GM23338 (cell line): Measurements from ENCODE around the gene APMAP. TPM values are rescaled to one million over a fixed set of nuclear protein-coding genes. Genes with fewer than 3 reads are reported as not detected.

Experiments used
- ATAC-seq: fragments of 200-7000 bp; cut with Tn5 transposase; 3 replicates; pipeline ENCODE4 v1.9.1; 2020
- DNase-seq: peaks from one replicate; pipeline ENCODE4 v3.0.0-alpha.2; 2015; ENCODE audit warnings: low spot score
- H2AFZ ChIP-seq: fragments of 200-600 bp; sonication (generic); 2 replicates; pipeline ENCODE4 v1.8.0; 2016; ENCODE audit warnings: antibody characterized with exemption, mild to moderate bottlenecking, moderate library complexity
- H3F3A ChIP-seq: fragments of 200-600 bp; sonication (generic); replicated peaks from 2 replicates; pipeline ENCODE4 v1.8.0; 2017; ENCODE audit warnings: antibody characterized with exemption, mixed run types, low read depth
- H3K27ac ChIP-seq: fragments of 200-600 bp; sonication (generic); 2 replicates; pipeline ENCODE4 v1.6.1; 2016; ENCODE audit warnings: low read depth
- H3K27me3 ChIP-seq: fragments of 200-600 bp; sonication (generic); 2 replicates; pipeline ENCODE4 v1.8.0; 2016; ENCODE audit warnings: mild to moderate bottlenecking, mixed run types, moderate library complexity; ENCODE audit not compliant: insufficient read depth
- H3K36me3 ChIP-seq: fragments of 200-600 bp; sonication (generic); 2 replicates; pipeline ENCODE4 v1.8.0; 2016; ENCODE audit warnings: mild to moderate bottlenecking; ENCODE audit not compliant: insufficient read depth
- H3K4me1 ChIP-seq: fragments of 200-600 bp; sonication (generic); 2 replicates; pipeline ENCODE4 v1.8.0; 2016; ENCODE audit warnings: mild to moderate bottlenecking, moderate library complexity; ENCODE audit not compliant: insufficient read depth
- H3K4me2 ChIP-seq: fragments of 200-600 bp; sonication (generic); 2 replicates; pipeline ENCODE4 v1.7.1; 2017; ENCODE audit warnings: mixed run types
- H3K4me3 ChIP-seq: fragments of 200-600 bp; sonication (generic); 2 replicates; pipeline ENCODE4 v1.6.1; 2016; ENCODE audit warnings: mixed run types
- H3K79me2 ChIP-seq: fragments of 200-600 bp; sonication (generic); replicated peaks from 2 replicates; pipeline ENCODE4 v1.8.0; 2017; ENCODE audit warnings: mild to moderate bottlenecking; ENCODE audit not compliant: insufficient read depth
- H3K9me2 ChIP-seq: fragments of 200-600 bp; sonication (generic); 2 replicates; pipeline ENCODE4 v1.8.0; 2017; ENCODE audit not compliant: insufficient read depth
- H4K20me1 ChIP-seq: fragments of 200-600 bp; sonication (generic); replicated peaks from 2 replicates; pipeline ENCODE4 v1.8.0; 2017; ENCODE audit warnings: mild to moderate bottlenecking; ENCODE audit not compliant: insufficient read depth
- H3K27ac Mint-ChIP-seq: 2 replicates; pipeline ENCODE4 v1.8.0; 2020; ENCODE audit warnings: inconsistent platforms, mild to moderate bottlenecking, moderate library complexity, mixed read lengths
- H3K27me3 Mint-ChIP-seq: 3 replicates; pipeline ENCODE4 v1.8.0; 2022; ENCODE audit warnings: low read depth, mild to moderate bottlenecking, moderate library complexity, mixed read lengths, inconsistent platforms; ENCODE audit not compliant: insufficient read depth, poor library complexity
- H3K36me3 Mint-ChIP-seq: 3 replicates; pipeline ENCODE4 v1.8.0; 2021; ENCODE audit warnings: low read depth, mild to moderate bottlenecking, inconsistent platforms, moderate library complexity, mixed read lengths
- H3K4me1 Mint-ChIP-seq: 3 replicates; pipeline ENCODE4 v1.8.0; 2020; ENCODE audit warnings: mild to moderate bottlenecking, inconsistent platforms, mixed read lengths
- H3K4me3 Mint-ChIP-seq: 3 replicates; pipeline ENCODE4 v1.8.0; 2021; ENCODE audit warnings: moderate library complexity, mild to moderate bottlenecking, inconsistent platforms, mixed read lengths
- H3K9me3 Mint-ChIP-seq: 3 replicates; pipeline ENCODE4 v1.8.0; 2020; ENCODE audit warnings: moderate library complexity, mild to moderate bottlenecking, inconsistent platforms, mixed read lengths
- CREB1 ChIP-seq: fragments of 250-450 bp; sonication (Bioruptor Pico); IDR thresholded peaks from 2 replicates; pipeline ENCODE4 v1.5.0; 2020; ENCODE audit warnings: low read depth, mild to moderate bottlenecking, moderate library complexity
- CTCF ChIP-seq, 2 experiments: fragments of 200-600 bp in 1 of 2; sonication (generic) in 1 of 2; conservative IDR thresholded peaks; 2 replicates each; pipeline versions ENCODE4 v1.5.1 to v1.6.1; 2016 to 2017; ENCODE audit warnings: antibody characterized with exemption in 2 of 2, low read depth in 2 of 2, mild to moderate bottlenecking in 2 of 2, moderate library complexity in 1 of 2
- ETS1 ChIP-seq: IDR thresholded peaks from 2 replicates; pipeline ENCODE4 v1.6.1; 2016; ENCODE audit warnings: antibody characterized with exemption
- EZH2 ChIP-seq: fragments of 200-600 bp; sonication (generic); IDR thresholded peaks from one replicate; pipeline ENCODE4 v1.8.0; 2017; ENCODE audit warnings: antibody characterized with exemption, mild to moderate bottlenecking, low read depth; ENCODE audit not compliant: unreplicated experiment
- JUNB ChIP-seq: IDR thresholded peaks from one replicate; pipeline ENCODE4 v1.6.1; 2016; ENCODE audit warnings: antibody characterized with exemption; ENCODE audit not compliant: unreplicated experiment
- POLR2AphosphoS5 ChIP-seq: IDR thresholded peaks from 2 replicates; pipeline ENCODE4 v1.6.1; 2016; ENCODE audit warnings: antibody characterized with exemption, low read depth
- ZNF331 ChIP-seq: fragments of 250-450 bp; sonication (Bioruptor Pico); IDR thresholded peaks from 2 replicates; pipeline ENCODE4 v1.5.0; 2020; ENCODE audit warnings: low read depth, mild to moderate bottlenecking, moderate library complexity
- ZNF462 ChIP-seq: fragments of 250-450 bp; sonication (Bioruptor Pico); IDR thresholded peaks from 2 replicates; pipeline ENCODE4 v1.5.0; 2020; ENCODE audit warnings: mild to moderate bottlenecking, moderate library complexity
- polyA plus RNA-seq: library from polyadenylated mRNA; unstranded; fragments of >200 nt; fragmentation: Nextera tagmentation; extraction: Ambion mirVana; gene quantifications from 2 replicates; pipeline ENCODE4 v1.2.1, GENCODE V29; 2016
- total RNA-seq: library from RNA; depleted of rRNA; stranded (reverse); fragments of >200 nt; shearing (Covaris generic); gene quantifications from 2 replicates; pipeline ENCODE4 v1.2.3, GENCODE V29; 2014

The APMAP gene
- total and polyA plus RNA-seq, 2 experiments from 2014 or later: 31.7 to 72.3 TPM

GRCh38 chr20:25005661-25006060, 13.1 kb upstream of the APMAP start:
- Histone ChIP-seq H3K36me3 (no peaks in the 10 kb centered on the region), H2AFZ (no peak overlapping the region), H3K27me3 (no peaks in the 10 kb centered on the region), H3K79me2 (no peaks in the 10 kb centered on the region), H3K27ac (no peak overlapping the region), H3F3A (no peaks in the 10 kb centered on the region), H3K4me3 (no peak overlapping the region), H3K9me2 (no peaks in the 10 kb centered on the region), H4K20me1 (no peaks in the 10 kb centered on the region), H3K4me1 (no peaks in the 10 kb centered on the region), H3K4me2 (no peak overlapping the region)
- no peaks in the 10 kb centered on the region for H3K4me1 Mint-ChIP-seq
- peaks cover 6% of the 10 kb centered on the region for H3K27me3 Mint-ChIP-seq
- no peak for DNase-seq
- no peak overlapping the region for H3K4me3 Mint-ChIP-seq
- H3K36me3 Mint-ChIP-seq: no peaks in the 10 kb centered on the region
- TF ChIP-seq CREB1 (CRISPR knock-in tag) (no peak), ETS1 (no peak), EZH2 (no peak), CTCF (conservative IDR thresholded peaks at IDR 0.05; ENCODE audit: low read depth in 2 of 2) (no peak)
- no peak for ATAC-seq
- H3K9me3 Mint-ChIP-seq: peaks cover 3% of the 10 kb centered on the region; the same call in 1 of the 3 replicates
- H3K27ac Mint-ChIP-seq: no peak overlapping the region

- Mint-ChIP-seq H3K4me1 (no peaks in the 10 kb centered on the region), H3K27ac (no peak overlapping the region), H3K27me3 (peaks cover 8% of the 10 kb centered on the region), H3K36me3 (no peaks in the 10 kb centered on the region), H3K9me3 (peaks cover 3% of the 10 kb centered on the region; the same call in 1 of the 3 replicates), H3K4me3 (no peak overlapping the region)
- H4K20me1 ChIP-seq: no peaks in the 10 kb centered on the region
- H3K4me2 ChIP-seq: no peak overlapping the region
- no peaks in the 10 kb centered on the region for H3K36me3 ChIP-seq
- no peaks in the 10 kb centered on the region for H3K4me1 ChIP-seq
- DNase-seq (no peak), ATAC-seq (no peak)
- H3K4me3 ChIP-seq: no peak overlapping the region
- H3K27ac ChIP-seq: no peak overlapping the region
- no peaks in the 10 kb centered on the region for H3K79me2 ChIP-seq
- no peaks in the 10 kb centered on the region for H3F3A ChIP-seq
- no peaks in the 10 kb centered on the region for H3K27me3 ChIP-seq
- H2AFZ ChIP-seq: no peak overlapping the region
- H3K9me2 ChIP-seq: no peaks in the 10 kb centered on the region
- TF ChIP-seq ZNF331 (CRISPR knock-in tag) (no peak), CTCF (conservative IDR thresholded peaks at IDR 0.05; ENCODE audit: low read depth in 2 of 2) (no peak), JUNB (no peak), EZH2 (no peak), ETS1 (no peak), ZNF462 (CRISPR knock-in tag) (no peak), POLR2AphosphoS5 (no peak)
Measured at GRCh38 chr20:25005220-25005619, 12.7 kb upstream of the APMAP start.
